ENCODE results near the gene KATNAL1.

The KATNAL1 gene

GRCh38 chr13:30163441-30163840 lies 143.9 kb downstream of the KATNAL1 start:
- DNase-seq (ENCODE audit: low read depth): no peak

DNA sequence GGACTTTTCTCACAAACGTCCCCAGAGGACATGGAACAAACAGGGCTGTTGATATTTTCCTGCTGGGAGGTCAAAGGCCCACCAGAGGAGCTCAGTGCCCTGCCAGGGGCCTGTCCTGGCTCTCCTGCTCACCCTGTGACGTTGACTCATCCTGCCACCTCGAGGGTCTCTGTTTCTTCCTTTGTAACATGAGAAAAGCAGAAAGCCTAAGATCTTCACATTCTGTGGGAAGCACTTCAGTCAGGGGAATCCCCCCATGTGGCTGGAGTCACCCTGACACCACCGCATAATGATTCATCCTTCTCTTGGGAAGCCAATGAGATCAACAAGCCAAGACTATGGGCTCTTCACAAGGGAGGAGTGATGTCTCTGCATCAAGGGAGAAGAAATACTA lies 147.9 kb downstream of the KATNAL1 start:
- DNase-seq (ENCODE audit: low read depth): no peak

GRCh38 chr13:30158774-30159445 lies 148.4 kb downstream of the KATNAL1 start:
- no peak for DNase-seq (ENCODE audit: low read depth)

DNA sequence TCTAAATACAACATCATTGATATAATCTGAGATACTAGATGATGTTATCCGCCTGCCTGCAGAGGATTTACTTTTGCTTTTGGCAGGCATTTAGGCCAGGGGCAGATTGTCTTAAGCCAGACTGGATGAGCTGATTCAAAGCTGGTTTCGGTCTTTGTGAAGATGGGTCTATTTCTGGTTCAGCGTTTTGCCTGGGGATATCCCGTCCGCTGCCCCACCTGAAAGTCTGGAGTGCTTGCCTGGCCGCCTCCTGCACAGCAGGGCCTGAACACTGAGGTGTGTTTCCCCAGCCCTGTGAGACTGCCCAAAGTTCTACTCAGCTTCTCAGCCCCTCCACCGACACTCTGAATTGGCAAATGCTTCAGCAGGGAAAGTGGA lies 149.7 kb downstream of the KATNAL1 start:
- no peak for DNase-seq (ENCODE audit: low read depth)

DNA sequence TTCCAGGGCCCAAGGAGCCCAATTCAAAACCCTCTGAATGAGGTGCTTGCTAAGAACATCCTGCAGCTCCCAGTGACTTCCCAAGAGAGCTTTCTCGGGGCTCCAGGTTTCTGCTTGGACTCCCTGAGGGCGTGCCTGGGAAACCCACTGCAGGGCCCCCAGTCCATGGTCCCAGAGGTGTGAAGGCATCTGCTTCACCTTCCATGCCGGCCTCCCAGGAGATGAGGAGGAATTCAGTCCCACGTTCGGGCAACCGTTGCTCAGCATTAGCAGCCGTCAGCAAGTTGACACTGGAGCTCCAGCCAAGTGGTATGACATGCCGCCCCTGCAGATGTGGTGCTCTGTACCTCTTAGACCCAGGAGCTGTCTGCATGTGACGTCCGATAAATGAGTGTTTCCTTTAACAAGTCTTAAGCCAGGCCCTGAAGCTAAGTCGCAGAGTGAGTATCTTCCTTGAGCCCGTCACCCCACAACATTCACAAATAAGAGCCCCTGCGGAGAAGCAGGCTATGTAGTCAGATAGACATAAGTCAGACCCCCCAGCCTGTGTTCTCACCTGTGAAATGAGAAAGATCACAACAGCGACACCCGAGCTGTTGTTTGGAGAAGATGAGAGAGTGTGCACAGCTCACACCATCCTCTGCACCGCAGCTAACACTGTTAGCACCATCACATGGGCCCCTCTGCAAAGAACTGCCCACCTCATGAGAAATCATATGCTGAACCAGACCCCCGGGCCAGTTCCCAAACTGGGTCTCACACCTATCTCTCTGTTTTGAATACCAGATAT lies 150.3 kb downstream of the KATNAL1 start:
- DNase-seq (ENCODE audit: low read depth): no peak

GRCh38 chr13:30156270-30156669 lies 151.1 kb downstream of the KATNAL1 start:
- DNase-seq (ENCODE audit: low read depth): no peak

- no peak for DNase-seq (ENCODE audit: low read depth)
Observed at GRCh38 chr13:30154931-30155330, 152.4 kb downstream of the KATNAL1 start.

DNA sequence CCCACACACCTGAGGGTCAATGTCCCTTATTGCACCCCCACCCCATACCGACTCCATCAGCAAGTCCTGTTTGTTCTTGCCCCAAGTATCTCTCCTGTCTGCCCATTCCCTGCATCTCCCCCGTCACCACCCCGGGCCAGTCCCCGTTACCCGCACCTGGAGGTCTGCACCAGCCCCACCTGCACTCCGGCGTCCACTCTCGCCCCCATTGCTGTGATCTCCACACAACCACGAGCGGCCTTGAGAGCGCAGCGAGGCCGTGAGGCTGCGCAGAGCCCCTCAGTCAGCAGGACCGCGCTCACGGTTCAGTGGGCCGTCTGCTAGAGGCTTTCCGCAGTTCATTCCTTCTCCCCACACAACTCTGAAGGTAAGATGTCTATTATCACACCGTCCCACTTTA lies 152.8 kb downstream of the KATNAL1 start:
- DNase-seq (ENCODE audit: low read depth): no peak

DNA sequence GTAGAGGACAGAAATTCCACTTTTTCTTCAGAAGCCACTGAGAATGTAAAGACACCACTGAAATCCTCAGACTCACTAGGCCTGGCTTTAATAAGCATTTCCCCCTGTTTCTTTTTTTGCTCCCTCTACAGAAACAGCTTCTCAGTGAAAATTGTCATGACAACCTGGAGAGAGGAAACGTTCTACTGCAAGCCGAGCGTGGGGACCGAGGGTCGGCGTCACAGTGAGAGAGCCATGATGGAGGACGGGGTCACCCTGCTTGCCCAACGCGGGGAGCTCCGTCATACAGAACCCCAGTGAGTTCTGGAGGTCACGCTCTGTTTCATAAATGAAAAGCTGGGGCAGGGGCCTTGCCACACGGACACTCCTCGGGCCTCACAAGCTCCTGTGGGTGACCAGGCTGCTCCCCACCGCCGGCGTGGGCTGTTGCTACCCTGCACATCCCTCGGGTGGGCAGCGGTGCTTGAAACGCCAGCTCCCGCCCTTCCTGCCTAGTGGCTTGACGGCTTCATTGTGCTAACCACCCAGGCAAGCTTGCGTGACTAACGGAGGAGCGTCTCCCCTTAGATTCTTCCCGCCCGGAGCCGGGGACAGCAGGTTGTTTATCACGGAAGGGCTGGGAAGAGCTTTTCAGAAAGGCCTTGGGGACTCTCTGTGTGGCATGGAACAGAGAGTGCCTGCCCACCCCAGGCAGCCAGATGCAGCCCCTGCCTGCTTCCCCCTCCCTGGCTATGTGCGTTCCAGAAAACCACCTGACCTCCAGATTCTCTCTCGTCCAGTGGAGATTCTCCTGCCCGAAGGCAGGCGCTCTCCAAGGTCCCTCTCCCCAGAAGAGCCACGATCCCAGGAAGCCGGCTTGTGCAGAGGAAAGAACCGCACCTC lies 153.6 kb downstream of the KATNAL1 start:
- no peak for DNase-seq (ENCODE audit: low read depth)

All from activated T-cell treated with anti-CD3 and anti-CD28 coated beads for 1 hour (primary cell).